Measurements from ENCODE around the gene KCTD10.
"Not testable (repeated sequence)": the region's sequence is repeated elsewhere in the genome, so short reads cannot be mapped to it uniquely, and the experiment has no call there.

KCTD10 gene

DNA sequence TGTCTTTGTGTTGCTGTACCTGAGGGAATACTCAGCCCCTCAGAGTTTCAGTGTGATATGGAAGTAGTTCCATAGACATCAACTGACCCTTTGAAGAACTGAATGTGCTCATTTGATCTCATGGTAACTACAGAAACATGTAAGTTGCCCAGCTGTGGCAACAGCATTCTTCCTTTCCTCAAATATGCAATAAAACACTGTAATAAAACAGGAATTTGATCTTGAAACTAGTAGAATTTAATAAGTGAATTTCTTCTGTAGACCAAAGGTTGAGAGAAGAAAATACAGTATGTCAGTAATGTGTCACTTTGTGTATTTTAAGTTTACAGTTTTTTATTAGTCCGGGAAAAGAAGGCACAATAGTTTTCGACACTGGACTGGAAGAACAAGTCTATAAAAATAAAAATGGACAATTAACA lies 31.9 kb downstream of the KCTD10 start:
- no peak overlapping the region for H3K4ac ChIP-seq (ENCODE audit: low read depth, low read length)
- H2BK120ac ChIP-seq (ENCODE audit: low read depth, low read length): no peak overlapping the region
- H3K4me2 ChIP-seq (ENCODE audit: low read length): no peak overlapping the region
- DNase-seq: no peak
- no peaks in the 10 kb centered on the region for H3K79me2 ChIP-seq (ENCODE audit: control insufficient read depth, insufficient read depth, low read length)
- no peaks in the 10 kb centered on the region for H3K79me1 ChIP-seq (ENCODE audit: low read length)
- H3K9ac ChIP-seq (ENCODE audit: low read length): no peak overlapping the region
- no peak overlapping the region for H3K18ac ChIP-seq (ENCODE audit: low read length)
- H2BK15ac ChIP-seq (replicated peaks; ENCODE audit: low read depth): no peak overlapping the region
- H3K27ac ChIP-seq (ENCODE audit: low read depth, low read length): no peak overlapping the region
- H4K5ac ChIP-seq (ENCODE audit: low read length): no peak overlapping the region
- H4K8ac ChIP-seq (ENCODE audit: low read depth, low read length): no peak overlapping the region
- H3K27me3 ChIP-seq (ENCODE audit: insufficient read depth, low read length, poor library complexity): no peaks in the 10 kb centered on the region
- no peak overlapping the region for H3K56ac ChIP-seq (ENCODE audit: low read length)
- no peak overlapping the region for H2AK5ac ChIP-seq (ENCODE audit: low read length)
- H3K23ac ChIP-seq (ENCODE audit: low read length): no peak overlapping the region
- H3K4me1 ChIP-seq (ENCODE audit: control insufficient read depth, low read depth, low read length): no peaks in the 10 kb centered on the region
- no peak overlapping the region for H2BK5ac ChIP-seq (ENCODE audit: low read length)
- no CpG with 5 or more reads among the region's 2 CpGs for WGBS (ENCODE audit: extremely low coverage, insufficient coverage, low lambda C conversion rate)
- H3K4me3 ChIP-seq (ENCODE audit: low read length): no peak overlapping the region
- H3K36me3 ChIP-seq (ENCODE audit: control insufficient read depth, insufficient read depth, low read length): no peaks in the 10 kb centered on the region

- no peaks in the 10 kb centered on the region for H3K4me1 ChIP-seq (ENCODE audit: control insufficient read depth, low read depth, low read length)
- no peak overlapping the region for H4K8ac ChIP-seq (ENCODE audit: low read depth, low read length)
Observed at GRCh38 chr12:109444259-109444658, 32.8 kb downstream of the KCTD10 start.

DNA sequence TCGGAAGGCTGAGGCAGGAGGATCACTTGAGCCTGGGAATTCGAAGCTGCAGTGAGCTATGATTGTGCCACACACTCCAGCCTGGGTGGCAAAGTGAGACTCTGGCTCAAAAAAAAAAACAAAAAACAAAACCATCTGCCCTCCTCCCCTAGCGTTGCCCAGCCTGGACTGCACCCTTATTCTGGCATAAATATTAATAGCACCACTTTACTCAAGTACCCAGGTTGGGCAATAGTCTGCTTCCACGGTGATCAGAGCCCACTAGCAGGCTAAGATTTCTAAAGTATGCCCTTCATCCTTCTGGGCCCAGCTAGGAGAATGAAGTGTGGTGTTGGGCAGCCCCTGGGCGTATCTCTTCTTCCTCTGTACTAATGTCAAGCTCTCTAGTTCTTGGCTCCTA lies 33.3 kb downstream of the KCTD10 start:
- Histone ChIP-seq H3K4ac (ENCODE audit: low read depth, low read length) (no peak overlapping the region), H3K18ac (ENCODE audit: low read length) (no peak overlapping the region), H2BK120ac (ENCODE audit: low read depth, low read length) (no peak overlapping the region), H3K9ac (ENCODE audit: low read length) (no peak overlapping the region), H3K79me2 (ENCODE audit: control insufficient read depth, insufficient read depth, low read length) (no peaks in the 10 kb centered on the region), H3K27me3 (ENCODE audit: insufficient read depth, low read length, poor library complexity) (no peaks in the 10 kb centered on the region), H4K5ac (ENCODE audit: low read length) (no peak overlapping the region), H3K4me2 (ENCODE audit: low read length) (no peak overlapping the region), H3K23ac (ENCODE audit: low read length) (no peak overlapping the region), H3K4me3 (ENCODE audit: low read length) (no peak overlapping the region), H4K8ac (ENCODE audit: low read depth, low read length) (no peak overlapping the region), H3K4me1 (ENCODE audit: control insufficient read depth, low read depth, low read length) (no peaks in the 10 kb centered on the region), H2BK5ac (ENCODE audit: low read length) (no peak overlapping the region), H3K27ac (ENCODE audit: low read depth, low read length) (no peak overlapping the region), H3K56ac (ENCODE audit: low read length) (no peak overlapping the region), H2AK5ac (ENCODE audit: low read length) (no peak overlapping the region), H2BK15ac (replicated peaks; ENCODE audit: low read depth) (no peak overlapping the region), H3K79me1 (ENCODE audit: low read length) (no peaks in the 10 kb centered on the region), H3K36me3 (ENCODE audit: control insufficient read depth, insufficient read depth, low read length) (no peaks in the 10 kb centered on the region)
- WGBS (ENCODE audit: extremely low coverage, insufficient coverage, low lambda C conversion rate): no CpG with 5 or more reads among the region's 5 CpGs
- no peak for DNase-seq

More at GRCh38 chr12:109444259-109444658, 32.8 kb downstream of the KCTD10 start:
- H3K79me1 ChIP-seq (ENCODE audit: low read length): no peaks in the 10 kb centered on the region
- DNase-seq: no peak
- WGBS (ENCODE audit: extremely low coverage, insufficient coverage, low lambda C conversion rate): no CpG with 5 or more reads among the region's 6 CpGs
- no peak overlapping the region for H2BK5ac ChIP-seq (ENCODE audit: low read length)
- H2AK5ac ChIP-seq (ENCODE audit: low read length): no peak overlapping the region
- H3K56ac ChIP-seq (ENCODE audit: low read length): no peak overlapping the region
- H2BK120ac ChIP-seq (ENCODE audit: low read depth, low read length): no peak overlapping the region
- H3K4me2 ChIP-seq (ENCODE audit: low read length): no peak overlapping the region
- H4K5ac ChIP-seq (ENCODE audit: low read length): no peak overlapping the region
- H3K9ac ChIP-seq (ENCODE audit: low read length): no peak overlapping the region
- H3K79me2 ChIP-seq (ENCODE audit: control insufficient read depth, insufficient read depth, low read length): no peaks in the 10 kb centered on the region
- no peak overlapping the region for H3K23ac ChIP-seq (ENCODE audit: low read length)
- H3K4me3 ChIP-seq (ENCODE audit: low read length): no peak overlapping the region
- no peak overlapping the region for H3K18ac ChIP-seq (ENCODE audit: low read length)
- no peak overlapping the region for H3K27ac ChIP-seq (ENCODE audit: low read depth, low read length)
- no peaks in the 10 kb centered on the region for H3K36me3 ChIP-seq (ENCODE audit: control insufficient read depth, insufficient read depth, low read length)
- no peak overlapping the region for H3K4ac ChIP-seq (ENCODE audit: low read depth, low read length)
- no peaks in the 10 kb centered on the region for H3K27me3 ChIP-seq (ENCODE audit: insufficient read depth, low read length, poor library complexity)
- no peak overlapping the region for H2BK15ac ChIP-seq (replicated peaks; ENCODE audit: low read depth)

DNA sequence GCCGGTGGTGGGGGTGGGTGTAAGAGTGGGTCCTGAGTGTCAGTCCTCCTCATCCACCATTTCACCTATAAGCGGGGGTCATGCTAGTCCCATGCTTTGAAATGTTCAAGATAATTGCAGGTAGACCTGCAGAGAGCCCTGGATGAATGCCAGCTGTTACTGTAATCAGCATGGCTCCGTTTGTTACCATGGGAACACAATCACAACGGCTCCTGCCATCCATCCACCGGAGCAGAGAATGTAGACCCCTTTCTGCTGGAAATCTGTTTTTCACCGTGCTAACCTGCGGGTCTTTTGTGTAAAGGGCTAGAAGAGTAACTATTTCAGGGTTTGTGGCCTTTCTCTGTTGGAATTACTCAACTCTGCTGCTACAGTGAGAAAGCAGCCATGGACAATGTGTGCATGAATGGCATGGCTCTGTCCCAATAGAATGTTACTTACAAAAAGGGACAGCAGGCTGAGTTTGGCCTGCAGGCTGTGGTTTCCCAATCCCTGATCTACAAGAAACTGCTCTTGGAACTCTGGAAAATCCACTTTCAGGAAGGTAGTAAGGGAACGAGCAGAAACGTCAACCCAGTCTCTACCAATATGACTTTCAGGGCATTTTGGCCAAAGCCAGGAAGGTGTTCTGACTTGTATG lies 36.1 kb downstream of the KCTD10 start:
- Histone ChIP-seq H4K5ac (ENCODE audit: low read length) (no peak overlapping the region), H3K56ac (ENCODE audit: low read length) (no peak overlapping the region), H3K9ac (ENCODE audit: low read length) (no peak overlapping the region), H3K79me2 (ENCODE audit: control insufficient read depth, insufficient read depth, low read length) (no peaks in the 10 kb centered on the region), H2BK15ac (replicated peaks; ENCODE audit: low read depth) (no peak overlapping the region), H3K27me3 (ENCODE audit: insufficient read depth, low read length, poor library complexity) (no peaks in the 10 kb centered on the region), H3K79me1 (ENCODE audit: low read length) (no peaks in the 10 kb centered on the region), H3K18ac (ENCODE audit: low read length) (no peak overlapping the region), H3K4me1 (ENCODE audit: control insufficient read depth, low read depth, low read length) (peaks cover 2% of the 10 kb centered on the region), H3K23ac (ENCODE audit: low read length) (no peak overlapping the region), H2BK120ac (ENCODE audit: low read depth, low read length) (no peak overlapping the region), H3K27ac (ENCODE audit: low read depth, low read length) (no peak overlapping the region), H3K4ac (ENCODE audit: low read depth, low read length) (no peak overlapping the region), H2AK5ac (ENCODE audit: low read length) (no peak overlapping the region), H3K4me3 (ENCODE audit: low read length) (no peak overlapping the region), H2BK5ac (ENCODE audit: low read length) (no peak overlapping the region), H4K8ac (ENCODE audit: low read depth, low read length) (no peak overlapping the region), H3K36me3 (ENCODE audit: control insufficient read depth, insufficient read depth, low read length) (no peaks in the 10 kb centered on the region), H3K4me2 (ENCODE audit: low read length) (no peak overlapping the region)
- WGBS (ENCODE audit: extremely low coverage, insufficient coverage, low lambda C conversion rate): no CpG with 5 or more reads among the region's 9 CpGs
- DNase-seq: peak; percentile 71

- H3K18ac ChIP-seq (ENCODE audit: low read length); H3K79me1 ChIP-seq (ENCODE audit: low read length); H4K8ac ChIP-seq (ENCODE audit: low read depth, low read length); DNase-seq; H3K36me3 ChIP-seq (ENCODE audit: control insufficient read depth, insufficient read depth, low read length); H4K5ac ChIP-seq (ENCODE audit: low read length); H3K56ac ChIP-seq (ENCODE audit: low read length); H2AK5ac ChIP-seq (ENCODE audit: low read length); H3K27ac ChIP-seq (ENCODE audit: low read depth, low read length); H3K4ac ChIP-seq (ENCODE audit: low read depth, low read length); H3K9ac ChIP-seq (ENCODE audit: low read length); H3K27me3 ChIP-seq (ENCODE audit: insufficient read depth, low read length, poor library complexity); H3K4me1 ChIP-seq (ENCODE audit: control insufficient read depth, low read depth, low read length); H3K23ac ChIP-seq (ENCODE audit: low read length); H2BK5ac ChIP-seq (ENCODE audit: low read length); H2BK120ac ChIP-seq (ENCODE audit: low read depth, low read length); H3K4me3 ChIP-seq (ENCODE audit: low read length); H3K79me2 ChIP-seq (ENCODE audit: control insufficient read depth, insufficient read depth, low read length); H3K4me2 ChIP-seq (ENCODE audit: low read length); H2BK15ac ChIP-seq (replicated peaks; ENCODE audit: low read depth): not testable (repeated sequence)
- no CpG with 5 or more reads among the region's 13 CpGs for WGBS (ENCODE audit: extremely low coverage, insufficient coverage, low lambda C conversion rate)
Observed at GRCh38 chr12:109439951-109440350, 37.1 kb downstream of the KCTD10 start.

DNA sequence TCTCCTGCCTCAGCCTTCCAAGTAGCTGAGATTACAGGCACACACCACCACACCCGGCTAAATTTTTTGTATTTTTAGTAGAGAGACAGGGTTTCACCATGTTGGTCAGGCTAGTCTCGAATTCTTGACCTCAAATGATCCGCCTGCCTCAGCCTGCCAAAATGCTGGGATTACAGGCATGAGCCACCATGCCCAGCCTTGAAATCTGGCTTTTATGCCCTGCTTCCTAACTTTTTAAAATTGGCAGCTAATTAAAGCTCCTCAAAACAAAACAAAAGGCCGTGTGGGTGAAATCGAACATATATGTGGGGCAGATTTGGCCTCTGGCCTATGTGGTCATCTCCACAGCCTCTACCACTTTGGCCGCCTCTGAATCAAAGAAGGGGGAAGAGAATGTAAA lies 37.9 kb downstream of the KCTD10 start:
- Histone ChIP-seq H4K5ac (ENCODE audit: low read length) (no peak overlapping the region), H3K4me3 (ENCODE audit: low read length) (no peak overlapping the region), H3K27ac (ENCODE audit: low read depth, low read length) (no peak overlapping the region), H2AK5ac (ENCODE audit: low read length) (no peak overlapping the region), H3K9ac (ENCODE audit: low read length) (no peak overlapping the region), H3K36me3 (ENCODE audit: control insufficient read depth, insufficient read depth, low read length) (no peaks in the 10 kb centered on the region), H3K79me2 (ENCODE audit: control insufficient read depth, insufficient read depth, low read length) (no peaks in the 10 kb centered on the region), H3K4me2 (ENCODE audit: low read length) (no peak overlapping the region), H3K27me3 (ENCODE audit: insufficient read depth, low read length, poor library complexity) (no peaks in the 10 kb centered on the region), H3K79me1 (ENCODE audit: low read length) (no peaks in the 10 kb centered on the region), H3K18ac (ENCODE audit: low read length) (no peak overlapping the region), H3K56ac (ENCODE audit: low read length) (no peak overlapping the region), H2BK120ac (ENCODE audit: low read depth, low read length) (no peak overlapping the region), H3K4me1 (ENCODE audit: control insufficient read depth, low read depth, low read length) (peaks cover 6% of the 10 kb centered on the region), H4K8ac (ENCODE audit: low read depth, low read length) (no peak overlapping the region), H3K4ac (ENCODE audit: low read depth, low read length) (no peak overlapping the region), H3K23ac (ENCODE audit: low read length) (no peak overlapping the region), H2BK15ac (replicated peaks; ENCODE audit: low read depth) (no peak overlapping the region), H2BK5ac (ENCODE audit: low read length) (no peak overlapping the region)
- DNase-seq: no peak
- WGBS (ENCODE audit: extremely low coverage, insufficient coverage, low lambda C conversion rate): no CpG with 5 or more reads among the region's 6 CpGs
